ENCODE measurements around the gene CEP104.
"Not testable (repeated sequence)": the region's sequence is repeated elsewhere in the genome, so short reads cannot be mapped to it uniquely, and the experiment has no call there.

CEP104 gene

DNA sequence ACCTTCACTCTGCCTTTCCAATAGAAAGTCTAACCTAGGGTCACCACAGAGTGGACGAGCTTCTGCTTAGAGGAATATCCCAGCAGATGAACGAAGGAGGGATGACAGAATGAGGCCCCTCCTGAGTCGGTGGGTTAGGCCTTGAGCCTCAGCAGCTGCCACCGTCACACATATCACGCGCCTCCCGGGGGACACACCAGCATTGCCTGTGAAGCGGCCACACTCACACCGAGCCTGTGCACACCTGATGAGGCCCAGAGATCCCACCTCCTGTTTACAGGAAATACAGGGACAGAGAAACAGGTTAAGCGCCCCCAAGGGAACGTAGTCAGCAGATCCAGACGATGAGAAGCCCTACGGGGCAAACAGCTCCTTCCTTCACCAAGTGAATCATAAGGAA, 35.6 kb downstream of the CEP104 start:
- no peak for DNase-seq

DNA sequence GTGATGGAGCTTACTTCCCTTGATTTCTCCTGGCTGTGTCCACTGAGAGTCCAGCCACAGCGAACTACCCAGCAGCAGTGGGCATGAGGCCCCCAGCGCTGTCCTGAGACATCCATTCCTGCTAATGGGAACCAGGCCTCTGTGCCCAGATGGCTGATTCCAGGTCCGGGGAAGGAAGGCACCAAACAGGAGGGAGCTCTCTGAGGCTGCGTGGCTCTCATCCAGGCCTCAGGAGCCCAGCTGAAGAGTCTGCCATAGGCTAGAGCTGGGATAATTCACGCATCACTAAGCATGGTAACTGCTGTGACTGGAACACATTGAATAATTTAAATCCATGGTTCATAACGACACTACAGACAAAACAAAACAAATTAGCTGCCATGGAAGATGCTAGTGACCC, 36.0 kb downstream of the CEP104 start:
- DNase-seq = no peak

DNA sequence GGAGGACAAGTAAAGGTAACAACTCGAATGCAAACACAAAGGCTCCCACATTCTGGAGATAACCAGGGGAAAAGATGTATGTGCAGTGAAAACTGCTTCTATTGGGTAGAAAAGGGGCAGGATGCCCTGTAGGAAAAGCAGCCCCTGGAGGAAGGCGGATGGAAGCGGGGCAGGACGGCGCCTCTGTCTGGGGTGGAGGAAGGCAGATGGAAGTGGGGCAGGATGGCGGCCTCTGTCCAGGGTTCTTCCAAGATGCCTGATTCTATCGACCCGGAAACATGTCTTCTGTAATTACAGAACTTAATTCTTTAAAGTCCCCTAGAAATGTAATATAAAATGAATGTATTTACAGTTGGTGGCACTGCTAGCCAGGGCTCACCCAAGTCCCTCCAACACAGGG, 36.7 kb downstream of the CEP104 start:
- DNase-seq = no peak

DNA sequence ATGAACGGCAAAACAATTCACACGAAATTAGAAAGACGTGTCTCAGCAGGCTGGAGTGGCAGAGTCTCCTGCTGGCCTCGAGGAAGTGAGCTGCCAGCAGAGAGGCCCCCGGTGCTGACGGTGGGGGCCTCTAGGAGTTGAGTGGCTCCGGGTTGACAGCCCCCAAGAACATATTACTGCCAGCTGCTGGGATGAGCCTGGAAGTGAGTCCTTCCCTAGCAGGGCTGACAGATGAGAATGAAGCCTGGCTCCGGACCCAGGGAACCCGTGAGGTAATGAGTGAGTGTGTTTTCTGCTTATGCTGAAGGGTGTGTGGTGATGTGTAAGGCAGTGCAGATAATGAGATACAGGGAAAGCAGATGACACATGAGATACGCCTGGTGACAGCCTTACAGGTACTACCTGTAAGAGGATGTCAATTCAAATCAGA, 37.2 kb downstream of the CEP104 start:
- no peak for DNase-seq

DNA sequence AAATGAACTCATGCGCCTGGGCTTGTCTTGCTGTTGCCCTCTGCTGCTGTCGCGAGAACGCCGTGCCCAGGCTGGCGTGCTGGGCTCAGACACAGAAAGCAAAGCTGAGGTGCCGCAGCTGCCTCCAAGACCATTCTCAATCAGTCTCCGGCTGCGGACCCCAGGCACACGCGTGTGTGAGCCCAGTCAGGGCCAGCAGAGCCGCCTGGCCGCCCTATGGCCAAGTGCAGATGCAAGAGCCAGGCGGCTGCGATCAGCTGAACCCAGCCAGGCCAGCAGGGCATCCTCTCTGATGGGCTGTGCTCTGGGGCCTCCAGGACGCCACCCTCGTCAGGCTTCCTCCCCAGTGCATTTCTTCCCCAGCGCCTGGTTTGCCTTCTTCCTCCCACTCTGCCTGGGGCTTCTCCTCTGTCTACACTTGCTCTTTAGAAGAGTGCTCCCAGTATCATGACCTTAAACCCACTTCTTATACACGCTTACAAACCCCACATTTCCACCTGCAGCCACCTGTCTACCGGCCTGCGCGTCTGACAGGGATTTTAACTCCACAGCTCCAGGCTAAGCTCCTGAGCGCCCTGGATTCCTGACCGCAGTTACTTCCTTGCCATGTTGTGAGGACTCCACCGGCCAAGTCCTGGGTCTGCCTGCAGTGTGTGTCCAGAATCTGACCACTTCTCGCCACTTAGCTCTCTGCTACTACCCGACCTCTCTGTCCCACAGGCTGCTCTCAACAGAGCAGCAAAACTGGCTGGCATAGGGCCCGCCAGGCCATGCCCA, 39.0 kb downstream of the CEP104 start:
- no peak for DNase-seq

DNA sequence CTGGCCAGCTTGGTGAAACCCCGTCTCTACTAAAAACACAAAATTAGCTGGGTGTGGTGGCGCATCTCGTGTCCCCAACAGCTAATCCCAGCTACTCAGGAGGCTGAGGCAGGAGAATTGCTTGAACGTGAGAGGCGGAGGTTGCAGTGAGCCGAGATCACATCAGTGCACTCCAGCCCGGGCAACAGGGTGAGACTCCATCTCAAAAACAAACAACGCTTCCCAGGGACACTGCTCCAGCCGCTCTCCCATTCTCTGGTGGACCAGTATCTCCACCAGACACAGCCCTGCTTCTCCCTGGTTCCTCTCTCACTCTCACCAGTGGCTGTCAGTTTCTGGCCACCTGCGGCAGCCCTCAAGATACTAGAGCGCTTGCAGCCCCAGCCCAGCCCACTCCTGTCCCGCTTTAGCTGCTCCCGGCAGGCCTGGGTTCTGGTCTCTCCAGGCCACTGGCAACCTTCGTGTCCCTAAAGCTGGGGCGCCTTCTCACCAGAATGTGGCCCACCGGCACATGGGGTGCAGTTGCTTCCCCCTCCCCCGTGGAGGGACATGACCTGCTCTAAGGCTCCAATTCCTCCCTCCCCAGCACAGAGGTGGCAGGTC, 39.8 kb downstream of the CEP104 start:
- DNase-seq = no peak

DNA sequence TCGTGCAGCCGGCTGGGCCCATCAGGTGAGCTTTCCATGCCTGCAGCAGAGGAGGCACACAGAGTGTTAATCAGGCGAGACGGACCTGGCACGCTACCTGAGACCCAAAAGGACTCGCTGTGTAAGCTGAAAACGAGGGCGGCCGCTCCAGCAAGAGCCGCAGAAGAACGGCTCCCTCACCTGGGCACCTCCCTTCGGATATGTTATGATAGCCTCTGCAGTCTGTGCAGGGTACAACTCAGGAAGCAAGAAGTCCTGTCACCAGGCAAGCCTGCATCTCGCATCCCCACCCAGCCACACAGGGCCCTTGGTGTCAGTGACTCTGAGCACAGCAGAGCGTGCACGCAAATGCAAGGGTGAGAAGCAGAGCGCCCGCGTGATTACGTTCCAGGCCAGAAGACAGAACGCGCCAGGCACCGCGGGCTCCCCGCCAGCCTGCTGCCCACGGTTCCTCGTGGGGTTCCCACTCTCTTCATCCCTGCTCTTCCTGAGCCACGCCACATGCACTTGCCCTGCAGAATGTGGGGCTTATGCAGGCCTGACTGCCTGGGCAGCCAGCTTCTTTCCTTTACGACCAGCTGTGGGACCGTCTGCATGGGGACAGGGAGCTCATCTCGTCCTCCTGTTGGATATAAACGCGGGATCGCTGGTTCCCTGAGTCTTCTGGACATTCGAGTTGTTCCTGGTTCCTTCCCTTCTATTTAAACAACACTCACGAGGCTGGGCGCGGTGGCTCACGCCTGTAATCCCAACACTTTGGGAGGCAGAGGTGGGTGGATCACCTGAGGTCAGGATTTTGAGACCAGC, 40.5 kb downstream of the CEP104 start:
- no peak for DNase-seq

DNA sequence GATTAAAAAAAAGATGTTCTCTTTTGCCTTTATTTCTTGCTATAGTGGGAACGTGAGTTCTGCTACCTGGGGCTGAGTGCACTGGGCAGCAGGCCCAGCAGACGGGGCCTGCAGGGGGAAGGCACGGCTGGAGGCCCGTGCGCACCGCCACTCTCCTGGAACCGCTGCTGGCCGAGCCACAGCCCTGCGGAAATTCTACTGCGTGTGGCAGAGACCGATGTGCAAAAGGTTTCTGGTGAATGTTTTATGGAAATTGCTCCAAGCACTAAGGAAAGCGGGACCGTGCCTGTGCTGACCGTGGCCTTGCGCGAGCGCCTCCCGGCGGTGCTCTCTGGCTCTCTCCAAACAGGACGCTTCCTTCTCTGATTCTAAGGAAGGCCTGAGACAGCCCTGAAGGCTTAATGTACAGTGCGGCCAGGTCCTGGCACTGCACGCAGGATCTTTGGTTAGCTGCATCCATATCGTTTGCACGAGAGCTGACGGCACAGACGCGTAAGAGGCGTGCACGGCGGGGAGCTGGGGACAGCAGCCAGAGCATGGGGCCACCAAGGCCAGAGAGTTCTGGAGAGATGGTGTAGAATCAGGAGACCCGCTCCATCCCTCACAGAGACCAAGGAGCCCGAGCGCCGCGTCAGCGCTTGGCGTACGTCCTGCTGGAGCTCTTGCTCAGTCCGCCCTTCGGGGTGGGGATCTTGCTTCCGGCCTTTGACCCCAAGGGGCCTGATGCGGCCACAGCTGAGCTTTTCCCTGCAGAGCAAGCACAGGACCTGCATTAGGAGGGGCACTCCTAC, 42.0 kb downstream of the CEP104 start:
- DNase-seq = no peak

DNA sequence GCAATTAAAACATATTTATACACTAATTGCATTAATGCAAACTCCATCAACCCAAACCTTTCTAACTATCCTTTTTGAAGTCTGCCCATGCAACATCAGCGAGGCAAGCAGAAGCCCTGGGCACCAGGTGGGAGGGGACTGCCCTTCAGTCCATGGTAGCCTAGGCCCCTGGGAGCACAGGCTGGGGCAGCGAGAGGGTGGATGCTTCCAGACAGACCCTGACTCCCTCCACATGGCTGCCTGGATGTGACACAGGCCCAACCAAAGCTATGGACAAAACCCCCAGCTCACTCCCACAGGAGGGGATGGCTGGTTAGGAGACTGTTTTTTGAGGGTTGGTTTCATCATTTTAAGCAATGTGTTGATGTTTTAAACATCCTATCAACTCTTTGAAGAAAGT, 42.9 kb downstream of the CEP104 start:
- DNase-seq = no peak

DNA sequence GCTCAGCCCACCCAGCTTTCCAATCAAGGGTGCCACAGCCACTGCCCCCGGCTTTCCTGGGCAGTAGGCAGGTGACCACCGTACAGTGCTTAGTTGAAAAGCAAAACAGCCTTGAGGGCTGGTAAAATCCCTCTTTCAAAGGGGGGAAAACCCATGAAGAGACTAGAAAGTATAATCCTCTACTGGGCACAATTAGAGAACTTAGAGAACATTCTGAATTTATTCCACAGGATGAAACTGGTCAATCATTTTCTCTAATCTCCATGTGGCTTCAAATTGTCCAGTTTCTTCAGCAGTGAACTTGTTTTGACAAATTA, 45.5 kb downstream of the CEP104 start:
- DNase-seq = no peak

DNA sequence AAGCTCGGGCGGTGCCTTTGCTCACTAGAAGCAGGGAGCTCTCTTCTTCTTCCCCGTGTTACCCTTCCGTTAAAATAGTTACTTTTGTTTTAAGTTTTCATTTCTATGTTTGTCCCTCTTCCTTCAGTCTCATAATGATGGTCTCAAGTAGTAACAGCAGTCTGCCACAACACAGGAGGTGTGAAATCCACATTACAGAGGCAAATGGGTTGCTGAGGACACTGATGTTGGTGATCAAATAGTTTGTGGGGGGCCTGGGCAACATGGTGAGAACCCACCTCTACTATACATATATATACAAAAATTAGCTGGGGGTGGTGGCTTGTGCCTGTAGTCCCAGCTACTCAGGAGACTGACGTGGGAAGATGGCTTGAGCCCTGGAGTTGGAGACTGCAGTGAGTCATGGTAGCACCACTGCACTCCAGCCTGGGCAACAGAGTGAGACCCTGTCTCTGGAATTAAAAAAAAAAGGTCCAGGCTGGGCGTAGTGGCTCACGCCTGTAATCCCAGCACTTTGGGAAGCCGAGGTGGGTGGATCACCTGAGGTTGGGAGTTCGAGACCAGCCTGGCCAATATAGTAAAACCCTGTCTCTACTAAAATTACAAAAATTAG, 46.8 kb downstream of the CEP104 start:
- not testable (repeated sequence) for DNase-seq

DNA sequence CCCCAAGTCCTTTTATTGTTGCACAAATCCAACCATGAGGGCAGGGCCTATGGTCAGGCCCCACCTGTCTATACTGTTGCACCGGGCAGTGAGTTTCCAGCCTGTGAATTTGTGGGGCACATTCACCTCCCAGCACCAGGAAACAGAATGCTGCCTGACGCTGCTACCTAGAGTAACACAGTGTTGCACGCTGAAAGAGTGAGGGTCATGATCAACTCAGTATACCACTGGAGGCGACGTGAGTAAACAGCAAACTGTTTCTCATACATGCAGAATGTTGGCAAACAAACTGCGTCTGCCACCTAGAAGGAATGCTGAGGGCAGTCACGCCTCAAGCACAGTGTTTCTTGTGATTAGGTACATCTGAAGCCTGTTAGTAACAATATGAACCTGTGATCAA, 47.3 kb downstream of the CEP104 start:
- no peak for DNase-seq

DNA sequence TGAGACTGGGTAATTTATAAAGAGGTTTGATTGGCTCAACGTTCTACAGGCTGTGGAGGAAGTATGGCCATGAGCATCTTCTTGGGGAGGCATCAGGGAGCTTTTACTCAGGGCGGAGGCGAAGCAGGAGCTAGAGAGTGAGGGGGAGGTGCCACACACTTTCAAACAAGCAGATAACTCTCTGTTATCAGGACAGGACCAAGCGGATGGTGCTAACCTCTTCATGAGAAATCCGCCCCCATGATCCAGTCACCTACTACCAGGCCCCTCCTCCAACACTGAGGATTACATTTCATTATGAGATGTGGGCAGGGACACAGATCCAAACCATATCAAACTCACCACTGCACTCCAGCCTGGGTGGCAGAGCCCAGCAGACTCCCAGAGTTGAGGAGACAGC, 49.2 kb downstream of the CEP104 start:
- no peak for DNase-seq

DNA sequence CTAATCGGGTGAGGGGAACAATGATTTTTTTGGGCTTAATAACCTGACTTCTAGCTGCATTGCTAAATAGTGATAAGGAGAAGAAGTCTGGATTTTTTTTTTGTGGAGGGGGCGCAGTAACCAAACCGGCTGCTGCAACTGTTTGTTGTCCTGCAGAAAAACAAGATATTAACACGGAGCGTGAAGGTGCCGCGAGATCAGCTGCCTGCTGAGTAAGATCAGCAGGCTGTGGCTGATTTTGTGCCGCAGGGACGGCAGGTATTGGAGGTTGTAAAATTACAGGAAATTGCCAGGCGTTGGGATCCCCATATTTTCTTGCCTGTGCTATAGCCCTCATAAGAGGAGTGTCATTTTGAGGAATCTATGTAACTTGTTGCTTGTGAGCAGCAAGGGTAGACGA, 52.0 kb downstream of the CEP104 start:
- DNase-seq = no peak

DNA sequence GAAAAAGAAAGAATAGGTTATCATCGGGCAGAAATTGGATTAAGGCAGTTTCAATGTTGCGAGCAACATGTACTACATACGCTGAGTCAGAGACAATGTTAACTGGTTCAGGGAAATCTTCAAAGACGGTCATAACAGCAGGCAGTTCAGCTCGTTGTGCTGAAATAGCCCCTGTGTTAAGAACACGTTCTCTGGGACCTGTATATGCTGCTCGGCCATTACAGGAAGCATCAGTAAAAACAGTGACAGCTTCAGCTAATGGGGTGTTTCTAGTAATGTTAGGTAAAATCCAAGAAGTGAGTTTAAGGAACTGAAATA, 52.4 kb downstream of the CEP104 start:
- DNase-seq = not testable (repeated sequence)

DNA sequence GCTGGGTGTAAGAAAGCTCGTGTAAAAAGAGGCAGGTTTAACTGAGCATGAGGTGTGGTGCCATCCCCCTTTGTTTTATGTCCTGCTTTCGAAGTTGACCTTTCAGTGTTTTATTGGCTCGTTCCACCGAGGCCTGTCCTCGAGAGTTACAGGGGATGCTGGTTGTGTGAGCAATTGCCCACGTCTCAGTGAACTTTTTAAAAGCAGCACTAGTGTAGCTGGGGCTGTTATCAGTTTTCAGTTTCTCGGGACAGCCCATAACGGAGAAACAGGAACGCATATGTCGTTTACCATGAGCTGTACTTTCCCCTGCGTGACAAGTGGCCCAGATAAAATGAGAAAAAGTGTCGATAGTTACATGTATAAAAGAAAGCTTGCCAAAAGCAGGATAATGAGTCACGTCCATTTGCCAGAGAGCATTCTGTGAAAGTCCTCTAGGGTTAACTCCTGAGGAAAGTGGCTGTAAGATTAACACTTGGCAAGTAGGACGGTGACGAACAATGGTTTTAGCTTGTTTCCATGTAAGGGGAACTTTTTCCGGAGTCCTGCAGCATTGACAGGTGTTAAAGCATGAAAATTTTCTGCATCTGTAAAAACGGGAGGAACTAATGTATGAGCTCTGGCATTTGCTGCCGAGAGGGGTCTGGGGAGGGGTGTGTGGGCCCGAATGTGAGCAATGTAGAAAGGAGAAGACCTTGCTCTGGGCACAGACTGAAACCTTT, 52.9 kb downstream of the CEP104 start:
- no peak for DNase-seq

DNA sequence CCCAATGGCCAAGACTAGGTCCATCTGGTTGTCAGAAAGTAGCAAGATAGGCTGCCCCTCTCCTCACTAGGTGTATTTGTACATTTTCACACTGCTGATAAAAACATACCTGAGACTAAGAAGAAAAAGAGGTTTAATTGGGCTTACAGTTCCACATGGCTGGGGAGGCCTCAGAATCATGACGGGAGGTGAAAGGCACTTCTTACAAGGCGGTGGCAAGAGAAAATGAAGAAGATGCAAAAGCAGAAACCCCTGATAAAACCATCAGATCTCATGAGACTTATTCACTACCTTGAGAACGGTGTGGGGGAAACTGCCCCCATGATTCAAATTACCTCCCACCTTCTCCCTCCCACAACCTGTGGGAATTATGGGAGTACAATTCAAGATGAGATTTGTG, 56.2 kb downstream of the CEP104 start:
- DNase-seq = not testable (repeated sequence)

DNA sequence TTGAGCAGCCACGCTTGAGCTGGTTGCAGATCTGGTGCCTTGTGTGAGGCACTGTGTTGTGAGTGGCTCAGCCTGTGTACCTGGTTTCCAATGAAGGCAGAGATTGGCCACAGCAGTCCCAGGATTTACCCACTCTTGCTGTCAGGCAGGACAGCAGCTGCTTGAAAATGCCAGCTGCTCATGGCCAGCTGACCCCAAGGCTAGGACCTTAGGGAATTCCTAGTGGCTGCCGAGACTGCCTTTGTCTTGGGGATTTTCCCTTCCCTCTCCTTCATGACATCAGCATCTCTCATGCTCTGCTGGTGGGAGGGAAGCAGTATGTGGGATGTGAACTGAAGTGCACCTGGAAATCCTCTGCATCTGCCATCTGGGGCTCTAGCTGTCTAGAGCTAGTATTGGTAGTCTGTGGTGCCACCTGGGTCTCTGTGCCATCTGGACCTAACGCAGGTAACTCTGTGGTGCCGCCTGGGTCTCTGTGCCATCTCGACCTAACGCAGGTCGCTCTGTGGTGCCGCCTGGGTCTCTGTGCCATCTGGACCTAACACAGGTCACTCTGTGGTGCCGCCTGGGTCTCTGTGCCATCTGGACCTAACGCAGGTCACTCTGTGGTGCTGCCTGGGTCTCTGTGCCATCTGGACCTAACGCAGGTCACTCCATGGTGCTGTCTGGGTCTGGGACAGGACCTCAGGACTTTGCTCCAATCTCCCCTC, 56.9 kb downstream of the CEP104 start:
- no peak for DNase-seq

DNA sequence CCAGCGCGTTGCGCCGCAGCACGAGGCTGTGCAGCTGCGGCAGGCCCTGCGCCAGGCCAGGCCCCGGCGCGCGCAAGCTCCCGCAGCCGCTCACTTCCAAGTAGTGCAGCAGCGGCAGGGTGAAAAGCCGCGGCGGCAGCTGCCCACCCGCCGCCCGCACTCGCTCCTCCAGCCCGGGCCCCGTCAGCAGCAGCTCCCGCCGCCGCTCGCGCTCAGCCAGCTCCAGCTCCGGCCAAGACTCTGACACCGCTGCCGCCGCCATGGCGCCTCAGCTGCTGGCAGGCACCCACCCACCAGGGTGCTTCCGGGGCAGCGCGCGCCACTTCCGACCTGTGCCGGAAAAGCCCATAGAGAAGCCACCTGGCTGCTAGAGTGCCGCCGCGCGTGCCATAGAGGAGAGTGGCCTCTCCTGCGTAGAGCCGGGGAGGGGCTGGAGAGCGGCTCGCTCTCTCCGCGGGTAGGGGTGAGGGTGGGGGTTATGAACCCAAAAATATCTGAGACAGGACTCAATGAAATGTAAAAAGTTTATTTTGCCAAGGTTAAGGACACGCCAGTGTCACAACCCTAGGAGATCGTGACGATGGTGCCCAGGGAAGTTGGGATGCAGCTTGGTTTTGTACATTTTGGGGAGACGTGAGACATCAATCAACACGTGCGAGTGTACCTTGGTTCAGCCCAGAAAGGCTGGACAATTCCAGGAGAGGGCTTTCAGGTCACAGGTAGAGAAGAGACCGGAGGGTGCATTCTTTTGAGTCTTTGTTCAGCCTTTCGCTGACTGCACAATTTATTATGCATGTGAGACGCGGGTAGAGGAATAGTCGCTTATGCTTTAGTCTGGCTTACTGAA, 60.6 kb downstream of the CEP104 start, which contains the start of gene LRRC47:
Gene LRRC47, minus strand, starts transcription at position 284 of the 847 bp plus-strand sequence. Its CDS starts 22 bp downstream, at position 262.
- peak; percentile 94 for DNase-seq

DNA sequence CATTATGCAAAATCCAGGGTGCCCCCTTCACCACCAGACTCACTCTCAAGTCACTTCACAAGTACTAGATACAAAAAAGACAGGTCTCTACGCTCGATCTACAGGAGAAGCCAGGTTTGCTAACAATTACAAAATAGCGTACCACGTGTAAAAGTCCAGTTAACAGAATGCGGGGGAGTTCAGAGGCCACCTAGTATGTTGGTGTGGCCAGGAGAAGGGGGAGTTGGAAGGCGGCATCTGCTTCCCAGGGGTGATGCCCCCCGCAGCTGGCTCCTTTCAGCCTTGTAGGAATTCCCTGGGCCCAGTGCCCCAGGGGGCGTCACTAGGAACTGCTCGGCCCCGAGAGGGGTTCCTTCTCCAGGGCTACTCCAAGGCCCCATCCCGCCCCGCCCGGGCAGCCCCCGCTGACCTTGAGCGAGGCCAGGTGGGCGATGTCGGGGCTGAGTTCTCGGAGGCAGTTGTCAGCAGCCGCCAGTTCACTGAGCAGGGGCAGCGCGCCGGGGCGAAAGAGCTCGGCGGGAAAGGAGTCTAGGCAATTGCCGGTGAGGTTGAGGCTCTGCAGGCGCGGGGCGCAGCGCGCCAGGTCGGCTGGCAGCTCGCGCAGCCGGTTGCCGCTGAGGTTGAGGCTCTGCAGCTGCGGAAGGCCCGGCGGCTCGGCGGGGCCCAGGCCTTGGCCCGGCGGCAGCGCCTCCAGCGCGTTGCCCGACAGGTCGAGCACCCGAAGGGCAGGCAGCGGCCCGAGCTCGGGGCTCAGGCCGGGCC, 61.4 kb downstream of the CEP104 start:
- DNase-seq = no peak
